CD14-positive monocyte (primary cell): Measurements from ENCODE around the gene FXYD5. TPM values are rescaled to one million over a fixed set of nuclear protein-coding genes. Genes with fewer than 3 reads are reported as not detected.

ENCODE experiments used
- DNase-seq, 3 donors: peaks; one replicate each; pipeline ENCODE4 v3.0.0-alpha.2; 2011 to 2022
- H2AFZ ChIP-seq: 2 replicates; pipeline ENCODE4 v1.6.0; 2012; ENCODE audit warnings: mild to moderate bottlenecking, low read depth, low read length, inconsistent platforms; ENCODE audit not compliant: insufficient read depth, poor library complexity, severe bottlenecking
- H3K27ac ChIP-seq, 2 donors: 1 replicate in 1 of 2; 2 replicates in 1 of 2; pipeline ENCODE4 v1.5.1; 2012 to 2013; ENCODE audit warnings: low read length in 2 of 2, control low read depth in 1 of 2, inconsistent platforms in 1 of 2, low read depth in 1 of 2, mild to moderate bottlenecking in 1 of 2
- H3K27me3 ChIP-seq, 2 donors: one replicate each; pipeline versions ENCODE4 v1.6.0 to v1.6.1; 2011 to 2013; ENCODE audit warnings: low read length in 2 of 2; ENCODE audit not compliant: control insufficient read depth in 2 of 2, insufficient read depth in 2 of 2
- H3K36me3 ChIP-seq, 2 donors: replicated peaks in 1 of 2; 1 replicate in 1 of 2; 2 replicates in 1 of 2; pipeline versions ENCODE4 v1.5.1 to v1.6.1; 2012 to 2013; ENCODE audit warnings: low read length in 2 of 2, control low read depth in 1 of 2, inconsistent platforms in 1 of 2, mild to moderate bottlenecking in 1 of 2; ENCODE audit not compliant: insufficient read depth in 2 of 2, control insufficient read depth in 1 of 2
- H3K4me1 ChIP-seq, 2 donors: 1 replicate in 1 of 2; 2 replicates in 1 of 2; pipeline versions ENCODE4 v1.5.1 to v1.6.1; 2012 to 2013; ENCODE audit warnings: low read length in 2 of 2, control low read depth in 1 of 2, inconsistent platforms in 1 of 2, mild to moderate bottlenecking in 1 of 2, moderate library complexity in 1 of 2; ENCODE audit not compliant: insufficient read depth in 2 of 2, control insufficient read depth in 1 of 2
- H3K4me2 ChIP-seq: replicated peaks from 2 replicates; pipeline ENCODE3; 2012; ENCODE audit warnings: low read length, moderate library complexity, mild to moderate bottlenecking; ENCODE audit not compliant: poor library complexity, severe bottlenecking; ENCODE audit errors: extremely low read depth
- H3K4me3 ChIP-seq, 3 experiments: fragments of 200-600 bp in 1 of 3; sonication (generic) in 1 of 3; replicated peaks in 1 of 3; 1 replicate in 2 of 3; 2 replicates in 1 of 3; pipeline ENCODE4 v1.5.1; 2011 to 2013; ENCODE audit warnings: low read length in 3 of 3, mild to moderate bottlenecking in 3 of 3, control low read depth in 2 of 3, low read depth in 2 of 3, inconsistent platforms in 1 of 3, moderate library complexity in 1 of 3
- H3K79me2 ChIP-seq: 2 replicates; pipeline ENCODE4 v1.6.0; 2012; ENCODE audit warnings: mild to moderate bottlenecking, control low read depth, inconsistent platforms, low read length, moderate library complexity; ENCODE audit not compliant: insufficient read depth
- H3K9ac ChIP-seq: 2 replicates; pipeline ENCODE4 v1.6.0; 2017; ENCODE audit warnings: low read length, mild to moderate bottlenecking; ENCODE audit not compliant: insufficient read depth, poor library complexity, severe bottlenecking
- H3K9me3 ChIP-seq, 2 donors: replicated peaks in 1 of 2; 1 replicate in 1 of 2; 2 replicates in 1 of 2; pipeline versions ENCODE4 v1.5.1 to v1.6.1; 2012 to 2013; ENCODE audit warnings: low read length in 2 of 2, control low read depth in 1 of 2; ENCODE audit not compliant: control insufficient read depth in 1 of 2, insufficient read depth in 1 of 2
- H4K20me1 ChIP-seq: 2 replicates; pipeline ENCODE4 v1.6.0; 2012; ENCODE audit warnings: mild to moderate bottlenecking, low read length, control low read depth, moderate library complexity; ENCODE audit not compliant: insufficient read depth
- H3K27ac Mint-ChIP-seq, 7 donors: one replicate each; pipeline ENCODE4 v1.8.0; 2020; ENCODE audit warnings: mild to moderate bottlenecking in 7 of 7, mixed read lengths in 7 of 7, moderate library complexity in 6 of 7, inconsistent platforms in 2 of 7
- H3K27me3 Mint-ChIP-seq, 3 donors: one replicate each; pipeline ENCODE4 v1.8.0; 2021 to 2022; ENCODE audit warnings: low read depth in 3 of 3, mild to moderate bottlenecking in 3 of 3, mixed read lengths in 3 of 3, moderate library complexity in 3 of 3, inconsistent platforms in 1 of 3
- H3K36me3 Mint-ChIP-seq, 2 donors: one replicate each; pipeline ENCODE4 v1.8.0; 2020; ENCODE audit warnings: mixed read lengths in 2 of 2, inconsistent platforms in 1 of 2, mild to moderate bottlenecking in 1 of 2
- H3K4me1 Mint-ChIP-seq: one replicate; pipeline ENCODE4 v1.8.0; 2020; ENCODE audit warnings: mild to moderate bottlenecking, mixed read lengths
- H3K4me3 Mint-ChIP-seq, 2 donors: one replicate each; pipeline ENCODE4 v1.8.0; 2020; ENCODE audit warnings: mild to moderate bottlenecking in 2 of 2, mixed read lengths in 2 of 2, moderate library complexity in 1 of 2
- H3K9me3 Mint-ChIP-seq, 7 donors: one replicate each; pipeline ENCODE4 v1.8.0; 2020 to 2022; ENCODE audit warnings: mixed read lengths in 7 of 7, mild to moderate bottlenecking in 6 of 7, moderate library complexity in 6 of 7, inconsistent platforms in 2 of 7
- WGBS: methylation state at CpG from one replicate; pipeline ENCODE4 v1.1.5; 2013; ENCODE audit warnings: missing lambda C conversion rate; ENCODE audit not compliant: insufficient coverage; 5-methylcytosine and 5-hydroxymethylcytosine counted together
- intact Hi-C, 2 donors: fragments of 100-400 bp; cut with micrococcal nuclease; formaldehyde crosslinking; loops; one replicate each; pipeline versions ENCODE4 v1.15.0 to v1.15.1; 2023
- polyA plus RNA-seq, 3 donors: library from polyadenylated mRNA; depleted of rRNA in 1 of 3; unstranded in 2 of 3; stranded (reverse) in 1 of 3; fragments of 300-500 nt in 2 of 3; fragments of >200 nt in 1 of 3; fragmentation: Illumina TruSeq in 2 of 3; gene quantifications; 1 replicate in 2 of 3; 2 replicates in 1 of 3; pipeline ENCODE4 v1.2.3, GENCODE V29; 2012 to 2021
- TF ChIP-seq, protein P1 (sequence below): fragments of 200-600 bp; IDR thresholded peaks from one replicate; pipeline ENCODE4 v1.8.0; 2022; ENCODE audit warnings: antibody characterized with exemption, mild to moderate bottlenecking

The FXYD5 gene
- polyA plus RNA-seq, 3 donors: 204 to 673 (median 312) TPM

GRCh38 chr19:35120492-35120891, 34.0 kb upstream of the FXYD5 start:
- no peak overlapping the region for H3K4me3 Mint-ChIP-seq
- 10% methylated on average over 3 of the region's 7 CpGs for WGBS

GRCh38 chr19:35120898-35121297, 33.6 kb upstream of the FXYD5 start:
- no peak overlapping the region for H3K4me3 ChIP-seq
- H3K4me2 ChIP-seq: no peak overlapping the region
- no peaks in the 10 kb centered on the region for H3K27me3 ChIP-seq
- intact Hi-C loops: no loop called here
- H3K4me3 Mint-ChIP-seq: no peak overlapping the region
- H4K20me1 ChIP-seq: no peaks in the 10 kb centered on the region
- no peaks in the 10 kb centered on the region for H3K9me3 ChIP-seq
- 82% methylated on average over 3 of the region's 7 CpGs for WGBS
- peaks cover 0 to 2% (median 0%) of the 10 kb centered on the region in 7 donors for H3K9me3 Mint-ChIP-seq
- H3K36me3 ChIP-seq: no peaks in the 10 kb centered on the region
- peaks cover 9 to 23% (median 16%) of the 10 kb centered on the region in 3 donors for H3K27me3 Mint-ChIP-seq
- DNase-seq: peak in 1 of 3 donors; percentile 34
- H3K27ac Mint-ChIP-seq: peak overlapping the region in 3 of 7 donors; percentile 11 to 72 (median 64)
- no peak overlapping the region for H3K9ac ChIP-seq
- H3K79me2 ChIP-seq: no peaks in the 10 kb centered on the region
- TF ChIP-seq, protein P1, sequence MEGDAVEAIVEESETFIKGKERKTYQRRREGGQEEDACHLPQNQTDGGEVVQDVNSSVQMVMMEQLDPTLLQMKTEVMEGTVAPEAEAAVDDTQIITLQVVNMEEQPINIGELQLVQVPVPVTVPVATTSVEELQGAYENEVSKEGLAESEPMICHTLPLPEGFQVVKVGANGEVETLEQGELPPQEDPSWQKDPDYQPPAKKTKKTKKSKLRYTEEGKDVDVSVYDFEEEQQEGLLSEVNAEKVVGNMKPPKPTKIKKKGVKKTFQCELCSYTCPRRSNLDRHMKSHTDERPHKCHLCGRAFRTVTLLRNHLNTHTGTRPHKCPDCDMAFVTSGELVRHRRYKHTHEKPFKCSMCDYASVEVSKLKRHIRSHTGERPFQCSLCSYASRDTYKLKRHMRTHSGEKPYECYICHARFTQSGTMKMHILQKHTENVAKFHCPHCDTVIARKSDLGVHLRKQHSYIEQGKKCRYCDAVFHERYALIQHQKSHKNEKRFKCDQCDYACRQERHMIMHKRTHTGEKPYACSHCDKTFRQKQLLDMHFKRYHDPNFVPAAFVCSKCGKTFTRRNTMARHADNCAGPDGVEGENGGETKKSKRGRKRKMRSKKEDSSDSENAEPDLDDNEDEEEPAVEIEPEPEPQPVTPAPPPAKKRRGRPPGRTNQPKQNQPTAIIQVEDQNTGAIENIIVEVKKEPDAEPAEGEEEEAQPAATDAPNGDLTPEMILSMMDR: no peak
- no peaks in the 10 kb centered on the region for H3K36me3 Mint-ChIP-seq
- H2AFZ ChIP-seq: no peak overlapping the region
- H3K4me1 ChIP-seq: peaks cover 32 to 40% of the 10 kb centered on the region in 2 donors
- H3K27ac ChIP-seq: no peak overlapping the region
- peaks cover 42% of the 10 kb centered on the region for H3K4me1 Mint-ChIP-seq

More at GRCh38 chr19:35120492-35120891, 34.0 kb upstream of the FXYD5 start:
- H3K27me3 Mint-ChIP-seq: peaks cover 9 to 23% (median 16%) of the 10 kb centered on the region in 3 donors
- H3K36me3 ChIP-seq: no peaks in the 10 kb centered on the region
- no peak overlapping the region for H3K27ac ChIP-seq
- no peaks in the 10 kb centered on the region for H3K36me3 Mint-ChIP-seq
- peak overlapping the region in 3 of 7 donors; percentile 14 to 65 (median 64) for H3K27ac Mint-ChIP-seq
- peaks cover 32 to 40% of the 10 kb centered on the region in 2 donors for H3K4me1 ChIP-seq
- H3K27me3 ChIP-seq: no peaks in the 10 kb centered on the region
- no peaks in the 10 kb centered on the region for H3K9me3 ChIP-seq
- TF ChIP-seq, protein P1: no peak
- peak; percentile 47 to 86 (median 58) for DNase-seq
- H2AFZ ChIP-seq: no peak overlapping the region
- H3K9ac ChIP-seq: no peak overlapping the region
- no peak overlapping the region for H3K4me3 ChIP-seq
- peaks cover 0 to 2% (median 0%) of the 10 kb centered on the region in 7 donors for H3K9me3 Mint-ChIP-seq
- intact Hi-C loops: no loop called here
- peaks cover 42% of the 10 kb centered on the region for H3K4me1 Mint-ChIP-seq
- H3K79me2 ChIP-seq: no peaks in the 10 kb centered on the region
- no peaks in the 10 kb centered on the region for H4K20me1 ChIP-seq
- H3K4me2 ChIP-seq: no peak overlapping the region
